Right lobe of liver (tissue), 6 donors: ENCODE measurements around the gene CCDC191. TPM values are rescaled to one million over a fixed set of nuclear protein-coding genes. Genes with fewer than 3 reads are reported as not detected.

Experiments used
- ATAC-seq, 4 donors: fragments of 200-7000 bp; cut with Tn5 transposase; one replicate each; pipeline ENCODE4 v1.9.1; 2020; ENCODE audit warnings: mild to moderate bottlenecking in 4 of 4, moderate library complexity in 4 of 4
- DNase-seq, 3 donors: peaks; one replicate each; pipeline ENCODE4 v3.0.0-alpha.2; 2020
- H3K27ac ChIP-seq, 3 donors: fragments of 200-600 bp; one replicate each; pipeline ENCODE4 v1.8.0; 2022
- H3K27me3 ChIP-seq, 2 donors: fragments of 200-600 bp; one replicate each; pipeline ENCODE4 v1.8.0; 2022
- H3K36me3 ChIP-seq, 4 donors: fragments of 200-600 bp; sonication (generic) in 1 of 4; one replicate each; pipeline versions ENCODE4 v1.5.1 to v1.8.0; 2017 to 2022; ENCODE audit warnings: control low read depth in 1 of 4
- H3K4me1 ChIP-seq, 4 donors: fragments of 200-600 bp; sonication (generic) in 1 of 4; one replicate each; pipeline versions ENCODE4 v1.5.1 to v1.8.0; 2017 to 2022; ENCODE audit warnings: control low read depth in 1 of 4
- H3K4me3 ChIP-seq, 3 donors: fragments of 200-600 bp; one replicate each; pipeline ENCODE4 v1.8.0; 2022
- H3K9me3 ChIP-seq, 4 donors: fragments of 200-600 bp; sonication (generic) in 1 of 4; one replicate each; pipeline versions ENCODE4 v1.5.1 to v1.8.0; 2017 to 2022; ENCODE audit warnings: control low read depth in 1 of 4
- POLR2A ChIP-seq: fragments of 450-650 bp; IDR thresholded peaks from one replicate; pipeline ENCODE4 v1.6.1; 2017; ENCODE audit warnings: antibody characterized with exemption, mild to moderate bottlenecking
- WGBS: methylation state at CpG from one replicate; pipeline ENCODE4 v1.1.6; 2018; ENCODE audit warnings: low coverage, low lambda C conversion rate; ENCODE audit not compliant: insufficient coverage; ENCODE audit errors: missing lambda C conversion rate; 5-methylcytosine and 5-hydroxymethylcytosine counted together
- intact Hi-C, 2 donors: fragments of 100-400 bp; cut with DNase I; formaldehyde crosslinking; loops; one replicate each; pipeline versions ENCODE4 v1.11.2 to v1.14.1; 2022
- long read RNA-seq: library from polyadenylated mRNA; unstranded; transcript quantifications from one replicate; pipeline ENCODE4 v2.0.0, GENCODE V29; 2019
- total RNA-seq, 6 experiments: library from RNA; depleted of rRNA in 2 of 6; stranded (reverse); fragments of >200 nt in 2 of 6; fragmentation: NEBNext Ultra II Directional in 3 of 6; extraction: Animal tissue kit (Norgen Biotek cat#: 25700) in 3 of 6; gene quantifications; one replicate each; pipeline versions ENCODE4 v1.1.0 to v1.2.4, GENCODE V29; 2016 to 2023
- TF ChIP-seq, protein P1 (sequence below), 4 donors: fragments of 200-600 bp in 3 of 4; fragments of 450-650 bp in 1 of 4; IDR thresholded peaks; one replicate each; pipeline versions ENCODE4 v1.5.1 to v1.8.0; 2016 to 2022; ENCODE audit warnings: antibody characterized with exemption in 4 of 4, mild to moderate bottlenecking in 2 of 4
- donor health status: DM: no; HTN: yes; CAD: no.
- donor health status: DM: no; HTN: no; CAD: no.
- donor health status: DM: no; HTN: no; CAD: no.
- donor health status: DM: no; HTN: yes; CAD: no.
- donor health status: DM: no; HTN: yes; CAD: no.

CCDC191 gene
- total RNA-seq, result 1 to 10 TPM in 3 of 6 experiments, under 1 TPM in 3; 0.43 to 1.6 (median 0.96) TPM
- long read RNA-seq, result 0 reads

DNA sequence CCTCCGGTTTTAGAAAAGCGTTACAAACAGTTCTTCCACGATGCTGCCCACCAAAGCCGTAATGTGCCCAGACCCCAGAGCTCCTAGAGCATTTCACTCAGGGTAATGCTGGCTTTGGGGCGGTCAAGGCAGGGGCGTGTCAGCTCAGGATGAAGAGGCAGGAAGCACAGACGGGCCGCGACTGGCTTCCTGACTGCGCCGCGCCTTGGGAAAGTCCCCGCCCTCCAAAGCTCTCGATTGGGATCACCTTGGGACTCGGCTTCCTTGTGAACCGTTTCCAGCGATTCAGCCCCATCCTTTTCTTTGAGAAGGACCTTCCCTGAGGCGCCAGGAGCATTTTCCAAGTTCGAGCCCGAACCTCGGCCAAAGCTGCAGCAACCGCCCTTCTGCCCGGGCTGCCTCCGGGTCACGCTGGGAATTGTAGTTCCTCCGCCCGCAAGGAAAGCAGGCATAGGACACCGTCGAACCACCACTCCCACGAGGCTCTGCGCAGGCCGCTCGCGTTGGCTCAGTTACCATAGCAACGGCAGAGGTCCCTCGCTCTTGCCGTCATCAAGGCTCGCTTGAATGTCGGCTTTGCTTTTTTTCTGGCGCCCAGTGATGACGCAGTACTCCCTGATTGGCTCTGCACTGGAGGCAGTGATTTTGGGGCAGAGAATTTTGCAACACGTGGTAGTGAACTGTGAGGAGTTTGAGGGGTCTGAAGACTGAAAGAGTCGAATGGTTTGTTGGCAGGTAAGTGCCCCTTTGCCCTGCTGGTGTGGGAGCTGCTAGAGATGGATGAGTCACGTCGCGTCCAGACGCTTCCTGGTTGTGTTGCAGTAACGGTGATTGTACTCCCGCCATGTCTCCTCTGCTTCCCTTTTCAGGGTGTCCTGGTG lies at the start of gene CCDC191, which contains the start of gene QTRT2:
TSS of gene CCDC191 (minus strand) at position 397 of the 881 bp plus-strand sequence. CDS start at position 337, 60 bp downstream.
TSS of gene QTRT2 (plus strand) at position 608 of the 881 bp plus-strand sequence. CDS start 8,521 bp downstream, outside the sequence.
- Histone ChIP-seq H3K36me3 (no peaks in the 10 kb centered on the region), H3K9me3 (no peaks in the 10 kb centered on the region), H3K27me3 (no peaks in the 10 kb centered on the region), H3K27ac (peak within 1 kb of the TSS; percentile 64 to 72 (median 66)), H3K4me3 (peak within 1 kb of the TSS; percentile 65 to 87 (median 83)), H3K4me1 (peaks cover 0 to 14% (median 0%) of the 10 kb centered on the region in 4 donors)
- intact Hi-C loops, result no loop called here
- peak; percentile 98 to 99 (median 99) for DNase-seq
- ATAC-seq, result peak; percentile 99 to 100 (median 99)
- no peak for TF ChIP-seq POLR2A
- TF ChIP-seq, protein P1, sequence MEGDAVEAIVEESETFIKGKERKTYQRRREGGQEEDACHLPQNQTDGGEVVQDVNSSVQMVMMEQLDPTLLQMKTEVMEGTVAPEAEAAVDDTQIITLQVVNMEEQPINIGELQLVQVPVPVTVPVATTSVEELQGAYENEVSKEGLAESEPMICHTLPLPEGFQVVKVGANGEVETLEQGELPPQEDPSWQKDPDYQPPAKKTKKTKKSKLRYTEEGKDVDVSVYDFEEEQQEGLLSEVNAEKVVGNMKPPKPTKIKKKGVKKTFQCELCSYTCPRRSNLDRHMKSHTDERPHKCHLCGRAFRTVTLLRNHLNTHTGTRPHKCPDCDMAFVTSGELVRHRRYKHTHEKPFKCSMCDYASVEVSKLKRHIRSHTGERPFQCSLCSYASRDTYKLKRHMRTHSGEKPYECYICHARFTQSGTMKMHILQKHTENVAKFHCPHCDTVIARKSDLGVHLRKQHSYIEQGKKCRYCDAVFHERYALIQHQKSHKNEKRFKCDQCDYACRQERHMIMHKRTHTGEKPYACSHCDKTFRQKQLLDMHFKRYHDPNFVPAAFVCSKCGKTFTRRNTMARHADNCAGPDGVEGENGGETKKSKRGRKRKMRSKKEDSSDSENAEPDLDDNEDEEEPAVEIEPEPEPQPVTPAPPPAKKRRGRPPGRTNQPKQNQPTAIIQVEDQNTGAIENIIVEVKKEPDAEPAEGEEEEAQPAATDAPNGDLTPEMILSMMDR (IDR thresholded peaks at IDR 0.05), result no peak
- WGBS, result under 1% methylated on average over 24 of the region's 49 CpGs

GRCh38 chr3:114104414-114104813 lies 48.1 kb upstream of the CCDC191 start:
- H3K9me3 ChIP-seq, result no peaks in the 10 kb centered on the region
- DNase-seq (no peak), ATAC-seq (no peak)
- H3K27ac ChIP-seq, result no peak overlapping the region
- H3K4me3 ChIP-seq, result no peak overlapping the region
- intact Hi-C loops, result no loop called here
- WGBS, result 83% methylated on average over 3 of the region's 3 CpGs
- H3K27me3 ChIP-seq, result no peaks in the 10 kb centered on the region
- H3K4me1 ChIP-seq, result no peaks in the 10 kb centered on the region
- no peak for TF ChIP-seq POLR2A
- TF ChIP-seq, protein P1 (IDR thresholded peaks at IDR 0.05), result no peak
- H3K36me3 ChIP-seq, result no peaks in the 10 kb centered on the region

DNA sequence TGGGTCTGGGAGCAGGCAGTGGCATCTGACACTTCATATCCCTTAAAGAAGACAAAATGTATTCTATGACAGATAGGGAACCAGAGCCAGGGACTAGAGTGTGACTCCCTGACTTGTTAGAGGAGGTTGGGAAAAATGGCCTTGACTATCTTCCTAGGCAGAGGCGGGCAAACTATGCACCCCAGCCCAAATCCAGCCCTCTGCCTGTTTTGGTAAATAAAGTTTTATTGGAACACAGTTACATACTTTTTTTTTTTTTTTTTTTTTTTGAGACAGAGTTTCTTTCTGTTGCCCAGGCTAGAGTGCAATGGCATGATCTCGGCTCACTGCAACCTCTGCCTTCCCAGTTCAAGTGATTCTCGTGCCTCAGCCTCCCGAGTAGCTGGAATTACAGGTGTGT lies 47.5 kb upstream of the CCDC191 start:
- TF ChIP-seq, protein P1 (IDR thresholded peaks at IDR 0.05), result no peak
- TF ChIP-seq POLR2A, result no peak
- H3K9me3 ChIP-seq, result no peaks in the 10 kb centered on the region
- no peaks in the 10 kb centered on the region for H3K27me3 ChIP-seq
- intact Hi-C loops, result no loop called here
- H3K4me1 ChIP-seq, result no peaks in the 10 kb centered on the region
- H3K36me3 ChIP-seq, result no peaks in the 10 kb centered on the region
- no peak for ATAC-seq
- no peak overlapping the region for H3K27ac ChIP-seq
- no peak overlapping the region for H3K4me3 ChIP-seq
- 100% methylated on average over 1 of the region's 4 CpGs for WGBS
- DNase-seq, result no peak

DNA sequence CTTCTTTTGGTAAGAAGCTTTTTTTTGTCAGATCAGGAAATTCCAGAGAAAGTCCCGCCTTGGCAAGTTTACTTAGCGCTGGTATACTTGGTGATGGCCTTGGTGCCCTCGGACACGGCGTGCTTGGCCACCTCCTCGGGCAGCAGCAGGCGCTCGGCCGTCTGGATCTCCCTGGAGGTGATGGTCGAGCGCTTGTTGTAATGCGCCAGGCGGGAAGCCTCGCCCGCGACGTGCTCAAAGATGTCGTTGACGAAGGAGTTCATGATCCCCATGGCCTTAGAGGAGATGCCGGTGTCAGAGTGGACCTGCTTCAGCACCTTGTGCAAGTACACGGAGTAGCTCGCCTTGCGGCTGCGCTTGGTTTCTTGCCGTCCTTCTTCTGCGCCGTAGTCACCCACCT lies 46.9 kb upstream of the CCDC191 start:
- DNase-seq (no peak), ATAC-seq (no peak)
- H3K9me3 ChIP-seq, result no peaks in the 10 kb centered on the region
- no peaks in the 10 kb centered on the region for H3K27me3 ChIP-seq
- WGBS, result 95% methylated on average over 8 of the region's 27 CpGs
- H3K4me1 ChIP-seq, result no peaks in the 10 kb centered on the region
- H3K27ac ChIP-seq, result no peak overlapping the region
- no peak overlapping the region for H3K4me3 ChIP-seq
- intact Hi-C loops, result no loop called here
- no peak for TF ChIP-seq POLR2A
- TF ChIP-seq, protein P1 (IDR thresholded peaks at IDR 0.05), result no peak
- H3K36me3 ChIP-seq, result no peaks in the 10 kb centered on the region
